OCI-LY3 (cell line): ENCODE results near the gene CCM2.

ENCODE experiments used
- CTCF ChIP-seq: fragments of 200-600, 300-600 bp; sonication (generic); IDR thresholded peaks from 2 replicates; pipeline ENCODE4 v1.5.1; 2014; ENCODE audit warnings: antibody characterized with exemption, low read length, low read depth
- EZH2phosphoT487 ChIP-seq: fragments of 200-600 bp; shearing (Covaris generic); IDR thresholded peaks from 2 replicates; pipeline ENCODE4 v1.6.1; 2018; ENCODE audit warnings: antibody characterized with exemption, mixed run types, low read depth

- TF ChIP-seq CTCF (no peak), EZH2phosphoT487 (no peak)
Observed at GRCh38 chr7:44982970-44983369, 17.0 kb upstream of the CCM2 start.
